ENCODE measurements around the gene MAGEH1. TPM values are rescaled to one million over a fixed set of nuclear protein-coding genes. Genes with fewer than 3 reads are reported as not detected.
A peak's percentile ranks its signal among the peaks of the same experiment; 100 is the strongest.

MAGEH1 gene
- polyA plus RNA-seq, 3 donors: 2.7 to 9.8 (median 7.8) TPM

DNA sequence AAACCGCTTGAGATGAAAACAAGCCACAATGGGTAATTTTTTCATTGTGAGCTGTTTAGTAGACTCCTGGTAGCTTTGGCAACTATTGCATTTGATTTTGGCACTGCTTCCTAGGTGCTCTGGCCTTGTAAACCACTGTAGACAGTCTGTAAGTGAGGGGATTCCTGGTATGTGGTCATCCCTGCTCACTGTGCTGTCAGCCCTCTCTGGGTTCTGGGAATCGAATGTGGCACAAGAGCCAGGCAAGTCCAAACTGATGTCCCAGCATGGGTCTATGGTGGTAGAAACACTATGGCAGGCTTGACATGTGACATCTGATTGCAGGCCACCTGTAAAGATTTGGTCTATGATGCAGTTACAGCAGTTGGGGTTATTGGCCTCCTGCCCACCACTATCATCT, 35.2 kb downstream of the MAGEH1 start:
- H3K27ac ChIP-seq (ENCODE audit: low read depth in 1 of 2, low read length in 2 of 2): no peak overlapping the region
- TF ChIP-seq, protein P1, sequence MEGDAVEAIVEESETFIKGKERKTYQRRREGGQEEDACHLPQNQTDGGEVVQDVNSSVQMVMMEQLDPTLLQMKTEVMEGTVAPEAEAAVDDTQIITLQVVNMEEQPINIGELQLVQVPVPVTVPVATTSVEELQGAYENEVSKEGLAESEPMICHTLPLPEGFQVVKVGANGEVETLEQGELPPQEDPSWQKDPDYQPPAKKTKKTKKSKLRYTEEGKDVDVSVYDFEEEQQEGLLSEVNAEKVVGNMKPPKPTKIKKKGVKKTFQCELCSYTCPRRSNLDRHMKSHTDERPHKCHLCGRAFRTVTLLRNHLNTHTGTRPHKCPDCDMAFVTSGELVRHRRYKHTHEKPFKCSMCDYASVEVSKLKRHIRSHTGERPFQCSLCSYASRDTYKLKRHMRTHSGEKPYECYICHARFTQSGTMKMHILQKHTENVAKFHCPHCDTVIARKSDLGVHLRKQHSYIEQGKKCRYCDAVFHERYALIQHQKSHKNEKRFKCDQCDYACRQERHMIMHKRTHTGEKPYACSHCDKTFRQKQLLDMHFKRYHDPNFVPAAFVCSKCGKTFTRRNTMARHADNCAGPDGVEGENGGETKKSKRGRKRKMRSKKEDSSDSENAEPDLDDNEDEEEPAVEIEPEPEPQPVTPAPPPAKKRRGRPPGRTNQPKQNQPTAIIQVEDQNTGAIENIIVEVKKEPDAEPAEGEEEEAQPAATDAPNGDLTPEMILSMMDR (IDR thresholded peaks at IDR 0.05): no peak
- no peaks in the 10 kb centered on the region for H3K36me3 ChIP-seq (replicated peaks in 1 of 2; ENCODE audit: control insufficient read depth in 1 of 2, insufficient read depth in 2 of 2, low read length in 2 of 2)
- no peaks in the 10 kb centered on the region for H3K79me2 ChIP-seq (ENCODE audit: insufficient read depth, low read length)
- 86% methylated on average over 1 of the region's 2 CpGs for WGBS (ENCODE audit: insufficient coverage)
- no peaks in the 10 kb centered on the region for H3K9me3 ChIP-seq (replicated peaks in 1 of 2; ENCODE audit: control insufficient read depth in 1 of 2, insufficient read depth in 1 of 2, low read length in 2 of 2)
- no peaks in the 10 kb centered on the region for H3K27me3 ChIP-seq (ENCODE audit: control insufficient read depth in 2 of 2, insufficient read depth in 2 of 2, low read length in 2 of 2)
- H3K36me3 Mint-ChIP-seq: no peaks in the 10 kb centered on the region
- H3K27me3 Mint-ChIP-seq (ENCODE audit: low read depth in 3 of 3): peaks cover 0 to 3% (median 1%) of the 10 kb centered on the region in 3 donors
- H3K9ac ChIP-seq (ENCODE audit: insufficient read depth, low read length, poor library complexity, severe bottlenecking): no peak overlapping the region
- intact Hi-C loops (cut with micrococcal nuclease): no loop called here
- no peak overlapping the region for H3K4me3 Mint-ChIP-seq
- peaks cover 14% of the 10 kb centered on the region for H3K4me1 Mint-ChIP-seq
- no peaks in the 10 kb centered on the region for H4K20me1 ChIP-seq (ENCODE audit: insufficient read depth, low read length)
- H3K27ac Mint-ChIP-seq: no peak overlapping the region
- DNase-seq: no peak
- H3K4me2 ChIP-seq (replicated peaks; ENCODE audit: extremely low read depth, low read length, poor library complexity, severe bottlenecking): no peak overlapping the region
- peak overlapping the region; percentile 61 for H2AFZ ChIP-seq (ENCODE audit: insufficient read depth, low read depth, low read length, poor library complexity, severe bottlenecking)
- H3K4me3 ChIP-seq (replicated peaks in 1 of 3; ENCODE audit: low read depth in 2 of 3, low read length in 3 of 3): no peak overlapping the region
- peaks cover 0 to 3% (median 0%) of the 10 kb centered on the region in 7 donors for H3K9me3 Mint-ChIP-seq
- peaks cover 7 to 11% of the 10 kb centered on the region in 2 donors for H3K4me1 ChIP-seq (ENCODE audit: control insufficient read depth in 1 of 2, insufficient read depth in 2 of 2, low read length in 2 of 2)

DNA sequence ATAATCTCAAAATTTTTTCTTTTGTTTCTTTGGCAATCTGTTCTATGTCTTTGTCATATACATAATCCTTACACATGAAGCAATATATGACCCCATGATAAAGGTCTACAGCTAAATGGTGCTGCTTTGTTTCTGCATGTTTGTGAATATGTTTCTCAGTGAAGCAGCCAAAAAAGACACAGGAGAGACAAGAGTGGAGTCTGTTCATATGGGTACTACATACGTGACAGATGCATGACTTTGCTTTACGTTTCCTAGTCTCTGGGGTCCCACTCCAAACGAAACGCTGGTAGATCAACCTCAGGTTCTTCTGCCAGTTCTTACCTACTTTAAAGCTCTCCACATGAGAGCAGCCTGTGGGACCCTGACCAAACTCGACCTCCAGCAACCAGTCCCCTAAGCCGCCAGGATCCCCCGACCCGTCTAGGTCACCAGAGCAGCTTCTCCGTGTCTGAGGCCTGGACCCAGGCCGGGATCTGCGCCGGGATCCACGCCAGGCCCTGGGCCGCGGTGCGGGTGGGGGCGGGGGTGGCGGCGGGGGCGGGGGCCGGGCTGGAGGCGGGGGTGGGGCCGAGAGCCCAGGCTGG, 36.2 kb downstream of the MAGEH1 start:
- peak overlapping the region; percentile 48 to 91 (median 67) for H3K4me3 ChIP-seq (replicated peaks in 1 of 3; ENCODE audit: low read depth in 2 of 3, low read length in 3 of 3)

More for the DNA sequence above, 36.2 kb downstream of the MAGEH1 start:
- no peak for DNase-seq
- Mint-ChIP-seq H3K27ac (peak overlapping the region in 3 of 7 donors; percentile 26 to 80 (median 70)), H3K36me3 (no peaks in the 10 kb centered on the region), H3K4me3 (peak overlapping the region; percentile 92 to 94), H3K27me3 (ENCODE audit: low read depth in 3 of 3) (peaks cover 0 to 5% (median 1%) of the 10 kb centered on the region in 3 donors), H3K9me3 (peaks cover 0 to 3% (median 0%) of the 10 kb centered on the region in 7 donors), H3K4me1 (peaks cover 14% of the 10 kb centered on the region)
- H3K27me3 ChIP-seq (ENCODE audit: control insufficient read depth in 2 of 2, insufficient read depth in 2 of 2, low read length in 2 of 2): no peaks in the 10 kb centered on the region
- H3K36me3 ChIP-seq (replicated peaks in 1 of 2; ENCODE audit: control insufficient read depth in 1 of 2, insufficient read depth in 2 of 2, low read length in 2 of 2): no peaks in the 10 kb centered on the region
- H3K4me1 ChIP-seq (ENCODE audit: control insufficient read depth in 1 of 2, insufficient read depth in 2 of 2, low read length in 2 of 2): peaks cover 7 to 11% of the 10 kb centered on the region in 2 donors
- H4K20me1 ChIP-seq (ENCODE audit: insufficient read depth, low read length): no peaks in the 10 kb centered on the region
- WGBS (ENCODE audit: insufficient coverage): 0% methylated on average over 2 of the region's 23 CpGs
- H3K27ac ChIP-seq (ENCODE audit: low read depth in 1 of 2, low read length in 2 of 2): no peak overlapping the region
- TF ChIP-seq, protein P1 (IDR thresholded peaks at IDR 0.05): no peak
- intact Hi-C loops (cut with micrococcal nuclease): no loop called here
- no peaks in the 10 kb centered on the region for H3K79me2 ChIP-seq (ENCODE audit: insufficient read depth, low read length)
- peak overlapping the region; percentile 61 for H2AFZ ChIP-seq (ENCODE audit: insufficient read depth, low read depth, low read length, poor library complexity, severe bottlenecking)
- H3K9me3 ChIP-seq (replicated peaks in 1 of 2; ENCODE audit: control insufficient read depth in 1 of 2, insufficient read depth in 1 of 2, low read length in 2 of 2): no peaks in the 10 kb centered on the region
- peak overlapping the region; percentile 70 for H3K4me2 ChIP-seq (replicated peaks; ENCODE audit: extremely low read depth, low read length, poor library complexity, severe bottlenecking)
- peak overlapping the region; percentile 15 for H3K9ac ChIP-seq (ENCODE audit: insufficient read depth, low read length, poor library complexity, severe bottlenecking)
